Effector memory CD8-positive, alpha-beta T cell (primary cell): Measurements from ENCODE around the gene ACTL10.

Experiments used
- ATAC-seq: fragments of 150-1000 bp; cut with Tn5 transposase; replicated peaks from 2 replicates; pipeline ENCODE4 v1.10.0; 2021; ENCODE audit warnings: mild to moderate bottlenecking, moderate library complexity
- DNase-seq, 3 experiments: peaks; one replicate each; pipeline ENCODE4 v3.0.0; 2021
- H3K27ac Mint-ChIP-seq, 2 donors: one replicate each; pipeline ENCODE4 v1.8.0; 2022; ENCODE audit warnings: mild to moderate bottlenecking in 2 of 2, mixed read lengths in 2 of 2, moderate library complexity in 2 of 2
- H3K27me3 Mint-ChIP-seq, 2 donors: one replicate each; pipeline ENCODE4 v1.8.0; 2022; ENCODE audit warnings: mixed read lengths in 2 of 2
- H3K36me3 Mint-ChIP-seq: one replicate; pipeline ENCODE4 v1.8.0; 2022; ENCODE audit warnings: mild to moderate bottlenecking, moderate library complexity, mixed read lengths; ENCODE audit not compliant: insufficient read depth
- H3K4me1 Mint-ChIP-seq, 2 donors: one replicate each; pipeline ENCODE4 v1.8.0; 2022; ENCODE audit warnings: low read depth in 2 of 2, mixed read lengths in 2 of 2
- H3K4me3 Mint-ChIP-seq, 2 donors: one replicate each; pipeline ENCODE4 v1.8.0; 2022; ENCODE audit warnings: mild to moderate bottlenecking in 2 of 2, mixed read lengths in 2 of 2, moderate library complexity in 2 of 2
- H3K9me3 Mint-ChIP-seq, 2 donors: one replicate each; pipeline ENCODE4 v1.8.0; 2022; ENCODE audit warnings: mixed read lengths in 2 of 2

ACTL10 gene

DNA sequence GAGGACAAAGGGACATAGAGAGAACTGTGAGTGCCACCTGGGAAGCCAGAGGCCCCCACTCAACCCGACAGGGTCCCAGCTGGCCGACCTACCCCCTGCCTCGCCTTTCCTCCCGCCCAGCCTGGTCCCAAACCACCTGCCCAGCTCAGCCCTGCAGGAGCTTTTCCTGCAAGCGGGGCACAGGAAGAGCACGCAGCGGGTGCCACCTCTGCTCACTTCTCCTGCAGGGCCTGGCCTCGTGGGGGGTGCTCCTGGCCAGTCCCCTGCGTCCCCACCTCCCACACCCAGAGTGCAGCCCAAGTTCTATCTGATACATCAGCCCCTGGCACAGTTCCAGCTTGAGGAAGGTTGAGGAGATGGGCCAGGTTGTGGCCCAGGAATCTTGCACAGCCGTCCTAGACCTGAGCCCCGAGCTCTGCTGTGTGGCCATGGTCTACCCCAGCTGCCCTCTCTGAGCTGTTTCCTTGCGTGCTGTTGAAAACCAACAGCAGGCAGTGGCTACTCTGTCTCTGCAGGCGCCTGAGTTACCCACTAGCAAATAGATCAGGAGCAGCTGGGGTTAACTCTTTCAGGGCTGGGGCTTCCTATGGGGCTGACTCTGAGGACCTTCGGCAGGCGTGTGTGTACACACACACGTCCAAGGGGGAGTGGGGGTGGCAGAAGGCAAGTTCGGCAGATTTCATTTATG is 5.8 kb downstream of the ACTL10 start:
- H3K9me3 Mint-ChIP-seq, result no peaks in the 10 kb centered on the region
- ATAC-seq (no peak), DNase-seq (no peak)
- peaks cover 4% of the 10 kb centered on the region for H3K36me3 Mint-ChIP-seq
- H3K4me1 Mint-ChIP-seq, result peaks cover 27 to 28% of the 10 kb centered on the region in 2 donors
- peak overlapping the region; percentile 86 to 91 for H3K27ac Mint-ChIP-seq
- no peaks in the 10 kb centered on the region for H3K27me3 Mint-ChIP-seq
- peak overlapping the region; percentile 88 to 90 for H3K4me3 Mint-ChIP-seq

DNA sequence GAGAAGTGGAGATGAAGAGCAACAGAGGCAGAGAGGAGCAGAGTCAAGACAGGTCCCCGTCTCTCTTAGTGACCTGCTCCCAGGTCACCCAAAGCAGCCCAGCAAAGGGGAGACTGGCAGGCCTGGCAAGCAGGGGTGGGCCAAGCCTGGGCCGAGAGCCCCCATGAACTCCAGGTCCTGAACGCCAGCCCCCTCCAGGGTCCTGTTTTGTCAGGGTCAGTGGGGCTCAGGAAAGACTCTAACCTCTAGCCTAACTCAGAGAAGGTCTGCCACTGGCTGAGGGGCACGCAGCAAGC is 6.3 kb downstream of the ACTL10 start:
- Mint-ChIP-seq H3K27ac (peak overlapping the region; percentile 86 to 91), H3K4me1 (peaks cover 24 to 26% of the 10 kb centered on the region in 2 donors), H3K9me3 (no peaks in the 10 kb centered on the region), H3K27me3 (no peaks in the 10 kb centered on the region), H3K36me3 (peaks cover 4% of the 10 kb centered on the region), H3K4me3 (peak overlapping the region; percentile 88 to 90)
- ATAC-seq, result no peak
- DNase-seq, result no peak

DNA sequence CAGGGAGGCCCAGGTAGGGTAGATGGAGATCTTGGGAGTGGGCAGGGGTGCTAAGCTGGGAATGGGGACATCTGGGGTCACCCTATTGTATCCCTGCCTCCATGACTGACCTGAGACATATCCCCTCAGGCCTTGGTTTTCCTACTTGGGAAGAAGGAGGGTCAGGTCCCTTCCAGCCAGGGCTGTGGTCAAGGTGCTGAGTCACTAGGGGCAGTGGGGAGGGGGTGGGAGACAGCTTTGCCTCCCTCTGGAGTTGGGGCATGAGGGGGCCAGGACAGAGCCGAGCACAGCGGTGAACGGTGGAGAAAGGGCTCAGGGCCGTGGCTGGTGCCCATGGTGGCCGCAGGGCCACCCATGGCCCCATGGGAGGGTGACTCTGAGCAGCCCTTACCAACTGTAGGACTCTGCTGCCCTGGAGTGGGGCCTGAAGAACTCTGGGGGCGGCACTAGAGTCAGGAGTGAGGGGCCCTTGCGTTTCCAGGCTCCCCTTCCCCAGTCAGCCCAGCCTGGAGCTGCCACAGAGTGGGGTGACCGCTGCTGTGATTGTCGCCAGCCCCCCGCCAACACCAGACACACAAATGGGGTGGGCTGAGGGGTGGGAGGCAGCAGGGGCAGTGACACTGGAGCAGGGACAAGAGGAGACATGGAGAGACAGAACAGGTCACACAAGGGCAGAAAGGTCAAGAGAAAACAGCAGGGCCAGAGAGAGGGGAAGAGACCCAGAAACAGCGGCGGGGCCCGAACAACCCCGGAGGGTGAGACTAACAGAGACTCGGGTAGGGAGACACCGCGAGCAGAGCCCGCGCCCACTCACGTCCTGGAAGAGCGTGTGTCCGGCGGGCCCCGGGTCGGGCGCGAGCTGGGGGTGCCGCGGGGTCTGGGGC is 6.9 kb downstream of the ACTL10 start:
- Mint-ChIP-seq H3K4me1 (peaks cover 21 to 24% of the 10 kb centered on the region in 2 donors), H3K27ac (peak overlapping the region; percentile 86 to 91), H3K9me3 (no peaks in the 10 kb centered on the region), H3K36me3 (peaks cover 4% of the 10 kb centered on the region), H3K4me3 (peak overlapping the region; percentile 88 to 90), H3K27me3 (no peaks in the 10 kb centered on the region)
- ATAC-seq (no peak), DNase-seq (no peak)

DNA sequence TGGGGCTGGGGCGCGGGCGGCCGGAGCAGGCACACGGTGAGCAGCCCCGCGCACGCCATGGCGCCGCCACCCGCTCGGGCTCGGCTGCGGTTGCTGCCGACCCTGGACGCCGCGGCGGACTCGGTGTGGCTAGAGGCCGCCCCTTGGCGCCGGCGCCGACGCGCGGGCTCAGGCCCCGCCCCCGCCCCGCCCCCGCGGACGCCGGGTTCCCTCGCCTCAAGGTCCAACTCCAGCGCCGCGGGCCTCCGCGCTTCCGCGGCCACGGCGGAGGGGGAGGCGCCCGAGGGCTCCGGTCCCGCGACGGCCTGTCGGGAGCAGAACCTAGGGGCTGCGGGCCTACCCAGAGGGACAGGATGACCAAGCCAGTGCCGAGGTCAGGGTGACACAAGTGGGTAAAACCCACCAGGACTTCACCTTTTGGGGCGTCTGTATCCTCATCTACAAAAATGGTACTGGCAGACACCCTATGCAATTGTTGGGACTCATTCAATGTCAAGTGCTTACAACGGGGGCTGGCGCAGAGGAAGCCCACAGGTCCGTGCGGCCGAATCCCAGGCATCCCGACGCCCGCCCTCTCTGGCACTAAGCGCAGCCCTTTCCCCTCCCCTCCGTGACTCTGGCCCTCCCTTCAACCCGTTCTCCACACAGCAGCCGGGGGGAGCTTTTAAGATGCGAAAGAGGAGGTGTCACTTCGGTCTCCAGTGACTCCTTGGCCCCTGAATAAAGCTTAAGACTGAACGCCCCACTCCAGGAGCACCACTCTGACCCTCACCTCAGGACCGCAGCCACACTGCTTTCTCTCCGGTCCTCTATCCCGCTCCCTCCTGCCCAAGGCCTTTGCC is 7.8 kb downstream of the ACTL10 start, which contains the start of gene NECAB3:
NECAB3 (minus strand) TSS at position 135 of the 842 bp plus-strand sequence; CDS start at position 59, 76 bp downstream.
- DNase-seq (peak; percentile 40 to 52 (median 42)), ATAC-seq (peak; percentile 91)
- Mint-ChIP-seq H3K27me3 (no peaks in the 10 kb centered on the region), H3K9me3 (no peaks in the 10 kb centered on the region), H3K4me3 (peak within 1 kb of the TSS; percentile 88 to 90), H3K36me3 (peaks cover 4% of the 10 kb centered on the region), H3K27ac (peak within 1 kb of the TSS; percentile 86 to 91), H3K4me1 (peaks cover 28 to 31% of the 10 kb centered on the region in 2 donors)

DNA sequence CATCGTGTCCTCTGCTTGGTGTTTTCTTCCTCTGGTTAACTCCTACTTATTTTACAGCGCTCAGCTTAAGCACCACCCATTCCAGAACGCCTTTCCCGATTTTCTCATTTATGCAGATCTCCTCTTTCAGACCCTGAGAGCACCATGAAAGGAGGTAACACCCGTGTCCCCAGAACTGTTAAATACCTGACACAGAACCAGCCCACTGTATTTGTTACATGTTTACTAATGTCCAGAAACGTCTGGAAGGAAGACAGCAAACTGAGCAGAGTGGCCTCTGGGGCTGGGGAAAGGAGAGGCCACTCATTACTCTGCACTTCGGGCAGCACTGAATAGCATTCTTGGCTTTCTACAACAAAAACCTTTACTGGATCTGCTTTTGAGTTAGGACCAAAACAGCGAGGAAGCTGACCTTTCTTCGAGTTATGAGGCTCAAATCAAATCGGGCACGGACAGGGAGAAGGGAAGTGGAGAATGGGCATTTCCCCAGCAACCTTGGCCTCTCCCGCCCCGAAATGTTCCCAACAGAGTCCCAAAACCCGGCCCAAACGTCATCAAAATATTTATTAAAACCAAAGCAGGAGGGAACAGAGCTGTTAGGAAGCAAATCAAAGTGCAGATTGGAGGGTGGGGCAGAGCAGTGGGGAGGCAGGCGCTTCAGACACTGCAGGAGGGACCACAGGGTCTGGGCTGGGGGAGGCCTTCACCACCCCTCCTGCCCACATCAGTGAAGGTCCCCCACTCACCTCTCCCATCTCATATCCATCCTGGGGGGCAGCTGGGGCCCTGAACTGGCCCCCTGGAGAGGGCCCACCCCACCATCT is 8.6 kb downstream of the ACTL10 start:
- peak overlapping the region; percentile 69 to 81 for H3K4me3 Mint-ChIP-seq
- H3K36me3 Mint-ChIP-seq, result peaks cover 4% of the 10 kb centered on the region
- H3K9me3 Mint-ChIP-seq, result no peaks in the 10 kb centered on the region
- peaks cover 31 to 39% of the 10 kb centered on the region in 2 donors for H3K4me1 Mint-ChIP-seq
- no peak overlapping the region for H3K27ac Mint-ChIP-seq
- no peak for ATAC-seq
- no peaks in the 10 kb centered on the region for H3K27me3 Mint-ChIP-seq
- DNase-seq, result no peak

DNA sequence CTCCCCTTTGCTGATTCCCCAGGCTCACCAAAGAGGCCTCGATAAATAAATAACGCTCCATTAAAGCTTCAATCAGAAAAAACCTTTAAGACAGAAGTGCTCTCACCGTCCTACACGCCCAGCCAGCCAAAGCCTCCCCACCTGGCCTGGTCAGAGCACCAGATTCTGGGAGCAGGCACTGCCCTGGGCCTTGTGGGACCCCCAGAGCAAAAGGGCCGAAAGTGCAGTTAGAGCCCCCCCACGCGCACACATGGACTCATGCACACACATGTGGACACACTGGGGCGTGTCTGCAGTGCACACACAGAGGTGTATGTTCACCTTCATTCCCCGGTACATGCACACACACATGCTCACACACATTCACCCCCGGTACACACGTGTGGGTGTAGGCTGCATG is 9.4 kb downstream of the ACTL10 start:
- ATAC-seq (no peak), DNase-seq (no peak)

DNA sequence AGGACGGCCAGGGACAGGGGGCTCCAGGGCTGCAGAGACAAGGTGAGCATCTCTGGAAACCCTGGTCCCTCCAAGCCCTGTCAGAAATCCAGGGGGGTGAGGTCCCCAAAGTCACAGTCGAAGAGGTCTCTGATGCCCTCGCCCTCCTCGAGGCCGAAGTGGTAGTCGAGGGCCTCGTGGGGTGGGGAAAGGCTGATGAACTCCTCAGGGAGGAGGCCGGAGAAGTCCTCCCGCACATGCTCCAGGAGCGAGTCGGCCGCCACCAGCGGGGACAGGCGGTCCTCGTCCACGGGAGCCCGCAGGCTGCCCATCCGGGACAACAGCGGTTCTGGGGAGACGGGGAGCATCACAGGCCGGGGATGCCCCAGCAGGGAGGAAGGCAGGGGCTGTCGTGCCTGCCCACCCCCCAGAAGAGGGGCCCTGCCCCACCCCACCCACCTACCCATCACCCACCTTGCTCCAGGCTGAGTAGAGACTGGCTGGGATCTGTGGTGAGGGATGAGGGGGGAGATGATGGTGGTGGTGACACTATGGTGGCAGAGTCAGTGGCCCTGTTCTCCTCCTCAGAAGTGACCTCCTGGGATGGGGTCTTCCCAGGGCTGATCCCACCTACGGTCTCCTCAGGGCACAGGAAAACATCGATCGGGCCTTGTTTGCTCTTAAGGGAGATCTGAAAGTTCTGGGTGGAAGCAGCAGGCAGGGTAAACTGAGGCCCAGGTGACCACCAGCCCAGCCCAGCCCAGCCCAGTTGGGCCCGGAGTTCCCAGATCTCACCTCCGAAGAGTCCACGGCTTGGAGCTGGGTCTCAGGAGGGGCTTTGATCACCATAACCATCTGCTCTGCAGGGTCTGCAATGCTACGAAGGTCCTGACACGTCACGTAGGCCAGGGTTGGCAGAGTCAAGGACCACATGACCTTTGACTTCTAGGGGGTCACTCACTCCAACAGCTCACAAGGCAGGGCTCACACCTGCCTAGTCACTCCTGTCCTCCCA is 10.2 kb downstream of the ACTL10 start:
- Mint-ChIP-seq H3K4me1 (peaks cover 33 to 42% of the 10 kb centered on the region in 2 donors), H3K36me3 (peaks cover 7% of the 10 kb centered on the region), H3K4me3 (no peak overlapping the region), H3K9me3 (no peaks in the 10 kb centered on the region), H3K27ac (no peak overlapping the region), H3K27me3 (no peaks in the 10 kb centered on the region)
- ATAC-seq (no peak), DNase-seq (no peak)

More for the DNA sequence above, 9.4 kb downstream of the ACTL10 start:
- Mint-ChIP-seq H3K27me3 (no peaks in the 10 kb centered on the region), H3K27ac (peak overlapping the region in 1 of 2 donors; percentile 56), H3K4me3 (peak overlapping the region; percentile 40 to 45), H3K4me1 (peaks cover 31 to 42% of the 10 kb centered on the region in 2 donors), H3K9me3 (no peaks in the 10 kb centered on the region), H3K36me3 (peaks cover 4% of the 10 kb centered on the region)

DNA sequence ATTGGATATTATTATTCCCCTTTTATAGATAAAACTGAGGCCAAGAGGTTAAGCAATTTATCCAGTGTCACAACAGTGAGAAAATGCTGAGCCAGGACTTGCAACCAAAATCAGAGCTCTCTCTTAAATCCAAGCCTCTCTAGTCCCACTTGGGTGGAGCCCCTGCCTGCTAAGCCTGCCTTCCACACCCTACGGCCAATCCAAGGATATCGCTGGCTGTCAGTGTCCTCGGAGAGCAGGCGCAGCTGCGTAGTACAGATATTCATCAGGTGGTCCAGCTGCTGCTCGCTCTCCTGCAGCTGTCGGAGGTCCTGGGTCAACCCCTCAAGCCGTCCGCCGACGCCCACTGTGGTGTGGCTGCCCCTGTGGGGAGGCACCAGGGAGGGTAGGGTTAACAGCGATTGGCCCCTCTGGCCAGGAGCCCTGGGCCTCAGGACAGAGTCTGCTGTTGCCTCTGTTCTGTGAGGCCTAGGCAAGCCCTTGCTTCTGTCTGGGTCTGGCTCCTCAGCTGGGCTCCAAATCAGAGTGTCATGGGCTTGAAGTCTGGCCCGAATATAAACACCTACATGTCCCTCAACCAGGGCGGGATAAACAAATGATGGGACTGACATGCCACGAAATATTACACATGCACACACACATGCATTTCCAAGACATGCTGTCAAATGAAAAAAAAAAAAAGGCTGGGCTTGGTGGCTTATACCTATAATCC is 11.4 kb downstream of the ACTL10 start:
- no peak overlapping the region for H3K4me3 Mint-ChIP-seq
- H3K4me1 Mint-ChIP-seq, result peaks cover 29 to 30% of the 10 kb centered on the region in 2 donors
- H3K9me3 Mint-ChIP-seq, result no peaks in the 10 kb centered on the region
- no peak for ATAC-seq
- DNase-seq, result no peak
- peaks cover 7% of the 10 kb centered on the region for H3K36me3 Mint-ChIP-seq
- H3K27ac Mint-ChIP-seq, result peak overlapping the region; percentile 74 to 85
- no peaks in the 10 kb centered on the region for H3K27me3 Mint-ChIP-seq

DNA sequence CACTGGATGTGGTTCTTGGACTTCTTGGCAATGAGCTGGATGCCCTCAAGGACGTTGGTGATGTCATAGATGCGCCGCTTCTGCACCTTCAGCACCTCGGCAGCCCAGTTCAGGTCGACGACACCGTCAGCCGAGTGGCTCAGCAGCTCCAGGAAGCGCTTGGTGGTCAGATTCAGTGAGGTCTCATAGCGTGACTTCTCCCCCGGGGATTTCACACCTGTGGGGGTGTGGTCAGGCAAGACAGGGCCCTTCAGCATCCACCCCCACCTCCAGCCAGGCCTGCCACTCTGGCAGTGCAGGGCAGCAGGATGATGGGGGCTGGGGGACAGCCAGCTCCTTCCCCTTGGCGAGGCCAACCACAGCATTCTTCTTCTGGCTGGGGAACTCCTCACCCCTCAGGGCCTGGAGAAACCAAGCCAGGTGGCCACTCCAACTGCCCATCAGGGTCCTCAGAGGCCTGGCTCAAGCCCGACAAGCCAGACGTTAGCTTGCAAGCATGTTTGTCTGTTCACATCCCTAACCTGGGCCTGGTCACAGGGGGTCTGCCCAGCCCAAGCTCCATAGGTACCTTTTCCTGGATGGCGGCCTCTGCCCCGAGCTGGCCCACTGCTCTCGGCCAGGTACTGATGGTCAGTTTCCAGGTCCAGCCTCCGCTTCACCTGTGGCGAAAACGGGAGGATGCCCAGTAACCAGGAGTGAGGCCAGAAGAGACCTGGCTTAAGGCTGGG is 13.2 kb downstream of the ACTL10 start:
- Mint-ChIP-seq H3K27me3 (no peaks in the 10 kb centered on the region), H3K9me3 (no peaks in the 10 kb centered on the region), H3K4me3 (peak overlapping the region; percentile 19 to 40), H3K4me1 (peaks cover 21 to 24% of the 10 kb centered on the region in 2 donors), H3K27ac (peak overlapping the region; percentile 74 to 85), H3K36me3 (peaks cover 3% of the 10 kb centered on the region)
- peak in 2 of 3 experiments; percentile 23 to 25 for DNase-seq
- ATAC-seq, result peak; percentile 83

DNA sequence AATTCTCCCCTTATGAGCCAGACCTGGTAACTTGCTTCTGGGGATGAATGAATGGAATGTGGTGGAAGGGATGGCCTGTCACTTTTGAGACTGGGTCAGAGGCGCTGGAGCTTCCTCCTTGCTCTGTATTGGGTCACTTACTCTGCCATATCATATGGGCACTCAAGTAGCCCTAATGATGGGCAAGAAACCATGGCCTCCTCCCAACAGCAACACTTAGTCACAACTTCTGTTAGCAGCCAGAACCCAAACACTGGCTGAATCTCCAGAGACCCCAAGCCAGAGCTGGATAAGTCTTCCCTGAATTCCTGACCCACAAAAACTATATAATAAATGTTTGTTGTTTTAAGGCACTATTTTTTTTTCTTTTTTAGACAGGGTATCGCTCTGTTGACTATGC is 13.9 kb downstream of the ACTL10 start:
- Mint-ChIP-seq H3K9me3 (no peaks in the 10 kb centered on the region), H3K36me3 (peaks cover 7% of the 10 kb centered on the region), H3K4me1 (peaks cover 20 to 24% of the 10 kb centered on the region in 2 donors), H3K4me3 (no peak overlapping the region), H3K27me3 (no peaks in the 10 kb centered on the region), H3K27ac (peak overlapping the region in 1 of 2 donors; percentile 74)
- no peak for DNase-seq
- ATAC-seq, result no peak

DNA sequence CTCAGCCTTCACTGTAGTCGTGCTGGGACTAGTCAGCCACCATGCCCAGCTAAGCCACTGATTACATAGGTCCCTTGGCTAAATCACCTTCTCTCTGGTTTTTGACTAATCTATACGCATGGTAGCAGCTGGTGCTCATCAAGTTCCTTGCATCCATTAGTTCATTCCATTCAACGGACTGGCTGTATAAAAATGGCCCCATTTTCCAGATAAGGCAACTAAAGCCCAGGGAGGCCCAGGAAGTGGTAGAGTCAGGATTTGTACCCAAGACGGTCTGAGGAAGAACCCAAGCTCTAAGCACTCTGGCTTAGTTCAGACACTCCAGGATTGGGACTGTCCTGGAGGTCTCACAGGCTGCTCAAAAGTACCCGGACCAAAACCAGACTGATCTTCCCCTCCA is 14.5 kb downstream of the ACTL10 start:
- Mint-ChIP-seq H3K4me1 (peaks cover 20 to 24% of the 10 kb centered on the region in 2 donors), H3K9me3 (no peaks in the 10 kb centered on the region), H3K27ac (no peak overlapping the region), H3K27me3 (no peaks in the 10 kb centered on the region), H3K4me3 (no peak overlapping the region), H3K36me3 (peaks cover 7% of the 10 kb centered on the region)
- DNase-seq, result no peak
- ATAC-seq, result no peak
